DMS 273 (cell line): ENCODE results near the gene UMODL1.

Source experiments
- DNase-seq: peaks from one replicate; lab custom pipeline; 2025; ENCODE audit not compliant: unreplicated experiment; lab: John Stamatoyannopoulos, UW

The UMODL1 gene, protein sequence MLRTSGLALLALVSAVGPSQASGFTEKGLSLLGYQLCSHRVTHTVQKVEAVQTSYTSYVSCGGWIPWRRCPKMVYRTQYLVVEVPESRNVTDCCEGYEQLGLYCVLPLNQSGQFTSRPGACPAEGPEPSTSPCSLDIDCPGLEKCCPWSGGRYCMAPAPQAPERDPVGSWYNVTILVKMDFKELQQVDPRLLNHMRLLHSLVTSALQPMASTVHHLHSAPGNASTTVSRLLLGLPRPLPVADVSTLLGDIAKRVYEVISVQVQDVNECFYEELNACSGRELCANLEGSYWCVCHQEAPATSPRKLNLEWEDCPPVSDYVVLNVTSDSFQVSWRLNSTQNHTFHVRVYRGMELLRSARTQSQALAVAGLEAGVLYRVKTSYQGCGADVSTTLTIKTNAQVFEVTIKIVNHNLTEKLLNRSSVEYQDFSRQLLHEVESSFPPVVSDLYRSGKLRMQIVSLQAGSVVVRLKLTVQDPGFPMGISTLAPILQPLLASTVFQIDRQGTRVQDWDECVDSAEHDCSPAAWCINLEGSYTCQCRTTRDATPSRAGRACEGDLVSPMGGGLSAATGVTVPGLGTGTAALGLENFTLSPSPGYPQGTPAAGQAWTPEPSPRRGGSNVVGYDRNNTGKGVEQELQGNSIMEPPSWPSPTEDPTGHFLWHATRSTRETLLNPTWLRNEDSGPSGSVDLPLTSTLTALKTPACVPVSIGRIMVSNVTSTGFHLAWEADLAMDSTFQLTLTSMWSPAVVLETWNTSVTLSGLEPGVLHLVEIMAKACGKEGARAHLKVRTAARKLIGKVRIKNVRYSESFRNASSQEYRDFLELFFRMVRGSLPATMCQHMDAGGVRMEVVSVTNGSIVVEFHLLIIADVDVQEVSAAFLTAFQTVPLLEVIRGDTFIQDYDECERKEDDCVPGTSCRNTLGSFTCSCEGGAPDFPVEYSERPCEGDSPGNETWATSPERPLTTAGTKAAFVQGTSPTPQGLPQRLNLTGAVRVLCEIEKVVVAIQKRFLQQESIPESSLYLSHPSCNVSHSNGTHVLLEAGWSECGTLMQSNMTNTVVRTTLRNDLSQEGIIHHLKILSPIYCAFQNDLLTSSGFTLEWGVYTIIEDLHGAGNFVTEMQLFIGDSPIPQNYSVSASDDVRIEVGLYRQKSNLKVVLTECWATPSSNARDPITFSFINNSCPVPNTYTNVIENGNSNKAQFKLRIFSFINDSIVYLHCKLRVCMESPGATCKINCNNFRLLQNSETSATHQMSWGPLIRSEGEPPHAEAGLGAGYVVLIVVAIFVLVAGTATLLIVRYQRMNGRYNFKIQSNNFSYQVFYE

DNA sequence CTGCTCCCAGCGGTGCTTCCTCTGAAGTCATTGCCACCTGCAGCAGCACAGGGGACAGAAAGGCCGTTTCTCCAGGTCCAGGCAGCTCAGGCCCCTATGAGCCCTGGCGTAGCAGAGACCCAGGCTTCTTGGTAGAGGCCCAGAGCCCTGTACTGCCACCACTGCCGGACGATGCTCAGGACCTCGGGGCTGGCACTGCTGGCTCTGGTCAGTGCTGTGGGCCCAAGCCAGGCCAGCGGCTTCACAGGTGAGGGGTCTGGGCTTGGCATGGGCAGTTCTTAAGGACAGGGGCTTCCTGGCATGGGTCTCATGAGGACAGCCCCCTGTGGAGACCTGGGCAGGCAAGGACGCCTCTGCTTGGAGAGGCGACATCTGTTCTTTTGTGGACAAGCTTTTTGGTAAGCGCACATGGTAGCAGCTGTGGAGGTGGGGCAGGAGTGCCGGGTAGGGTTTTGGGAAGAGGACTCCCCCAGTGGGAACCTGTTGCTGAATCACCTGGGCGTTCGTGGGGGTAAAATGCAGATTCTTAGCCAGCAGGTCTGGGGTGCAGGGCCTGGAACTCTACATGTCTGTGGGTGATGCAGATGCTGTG lies at the start of gene UMODL1:
UMODL1 (plus strand) TSS at position 172 of the 592 bp plus-strand sequence; CDS start at position 172, 0 bp downstream.
- peak; percentile 77 for DNase-seq

DNA sequence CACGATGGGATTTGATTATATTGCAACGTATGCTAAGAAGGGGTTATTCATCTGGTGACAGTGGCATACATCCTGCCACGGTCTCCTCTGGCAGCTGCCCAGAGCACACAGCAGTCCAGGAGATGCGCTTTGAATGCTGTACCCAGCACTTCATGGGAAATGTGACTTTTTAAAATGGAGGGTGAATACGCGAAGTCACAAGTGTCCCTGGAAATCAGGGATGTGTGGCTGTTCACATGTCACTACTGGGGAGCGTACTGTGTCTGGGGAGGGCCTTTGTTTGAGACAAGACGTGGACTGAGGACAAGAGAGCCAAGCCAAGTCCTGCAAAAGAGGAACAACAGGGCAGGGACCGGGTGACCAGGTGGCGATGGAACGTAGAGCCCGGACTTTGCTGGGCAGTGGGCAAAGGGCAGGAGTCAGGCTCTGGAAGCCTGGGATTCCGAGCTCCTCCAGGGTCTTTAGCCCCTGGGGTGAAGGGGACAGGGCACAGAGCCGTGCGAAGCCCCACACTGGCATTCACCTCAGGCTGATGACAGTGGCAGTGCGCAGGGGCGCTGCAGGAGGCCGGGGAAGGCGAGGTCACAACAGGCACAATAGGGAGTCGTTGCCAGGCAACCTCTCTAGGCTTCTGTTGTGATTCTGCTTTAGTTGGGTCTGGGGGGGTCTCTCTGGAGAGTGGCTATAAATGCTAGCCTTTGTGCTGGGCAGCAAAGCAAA lies 49.6 kb upstream of the UMODL1 start:
- no peak for DNase-seq

DNA sequence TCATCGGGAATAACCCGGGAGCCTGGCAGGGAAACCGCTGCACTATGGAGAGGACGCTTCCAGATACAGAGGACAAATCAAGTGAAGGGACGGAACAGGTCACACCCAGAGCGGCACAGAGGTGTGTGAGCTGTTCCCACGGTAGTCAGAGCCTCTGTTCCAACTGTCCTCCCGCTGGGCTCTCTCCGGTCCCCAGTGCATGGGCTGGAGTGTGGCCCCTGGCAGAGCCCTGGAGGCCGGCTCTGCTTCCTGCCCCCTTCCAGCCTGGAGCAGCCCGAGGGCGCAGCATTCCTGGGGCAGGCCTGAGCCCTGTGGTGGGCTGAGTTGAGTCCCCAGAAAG lies 49.1 kb upstream of the UMODL1 start:
- no peak for DNase-seq

DNA sequence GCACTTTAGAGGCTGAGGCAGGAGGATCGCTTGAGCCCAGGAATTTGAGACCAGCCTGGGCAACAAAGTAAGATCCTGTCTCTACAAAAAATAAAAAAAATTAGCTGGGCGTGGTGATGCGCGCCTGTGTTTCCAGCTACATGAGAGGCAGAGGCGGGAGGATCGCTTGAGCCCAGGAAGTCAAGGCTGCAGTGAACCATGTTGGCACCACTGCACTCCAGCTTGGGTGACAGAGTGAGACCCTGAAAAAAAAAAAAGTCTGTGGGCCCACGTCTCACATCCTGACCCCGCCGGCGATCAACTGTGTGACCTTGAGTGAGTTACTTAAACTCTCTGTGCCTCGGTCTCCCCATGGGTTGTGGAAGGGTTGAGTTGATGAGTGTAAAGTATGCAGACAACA lies 48.2 kb upstream of the UMODL1 start:
- no peak for DNase-seq

DNA sequence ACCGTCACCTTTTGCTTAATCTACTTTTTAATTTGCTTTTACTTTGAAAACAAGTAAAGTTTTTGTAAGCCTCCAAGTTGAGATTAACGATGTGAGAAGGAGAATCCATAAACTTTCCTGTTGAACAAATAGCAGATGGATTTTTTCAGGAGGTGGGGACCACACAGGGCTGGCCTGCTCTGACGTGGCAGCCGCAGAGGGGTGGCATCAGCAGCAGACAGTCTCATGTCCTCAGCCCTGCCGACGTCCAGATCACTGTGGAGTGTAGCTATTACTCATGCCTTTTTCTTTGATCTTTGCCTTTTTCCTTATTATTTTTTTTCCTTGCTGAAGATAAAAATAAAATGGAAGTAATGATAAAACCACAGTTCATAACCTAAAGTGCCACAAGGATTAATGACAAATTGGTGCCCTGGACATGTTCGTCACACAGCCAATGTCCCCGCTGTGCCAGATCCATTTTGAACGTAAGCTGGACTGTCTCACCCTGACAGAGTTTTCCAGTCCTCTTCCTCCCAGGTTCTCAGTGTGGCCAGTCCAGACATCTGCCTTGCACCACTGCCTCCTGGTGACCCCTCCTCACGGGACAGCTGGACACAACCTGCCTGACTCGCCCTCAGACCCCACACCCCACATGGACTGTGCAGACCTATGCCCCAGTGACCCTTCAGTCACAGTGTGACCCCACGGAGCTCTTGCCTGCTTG lies 45.6 kb upstream of the UMODL1 start:
- no peak for DNase-seq

DNA sequence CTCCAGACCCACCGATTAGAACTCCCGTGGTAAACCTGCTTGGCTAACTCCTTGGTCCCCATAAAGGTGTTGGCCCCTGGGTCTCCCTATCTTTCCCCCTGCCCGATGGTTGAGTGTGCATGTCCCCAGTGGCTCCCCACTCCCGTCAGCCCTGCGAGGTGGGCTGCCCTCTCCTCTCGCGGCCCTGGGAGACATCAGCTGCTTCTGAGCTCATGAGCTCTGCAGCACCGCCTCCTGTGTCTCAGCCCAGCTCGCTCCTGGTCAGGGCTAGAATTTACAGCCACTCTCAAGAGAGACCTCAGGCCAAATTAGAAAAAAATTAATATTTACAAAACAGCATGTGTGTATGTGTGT lies 45.1 kb upstream of the UMODL1 start:
- no peak for DNase-seq

DNA sequence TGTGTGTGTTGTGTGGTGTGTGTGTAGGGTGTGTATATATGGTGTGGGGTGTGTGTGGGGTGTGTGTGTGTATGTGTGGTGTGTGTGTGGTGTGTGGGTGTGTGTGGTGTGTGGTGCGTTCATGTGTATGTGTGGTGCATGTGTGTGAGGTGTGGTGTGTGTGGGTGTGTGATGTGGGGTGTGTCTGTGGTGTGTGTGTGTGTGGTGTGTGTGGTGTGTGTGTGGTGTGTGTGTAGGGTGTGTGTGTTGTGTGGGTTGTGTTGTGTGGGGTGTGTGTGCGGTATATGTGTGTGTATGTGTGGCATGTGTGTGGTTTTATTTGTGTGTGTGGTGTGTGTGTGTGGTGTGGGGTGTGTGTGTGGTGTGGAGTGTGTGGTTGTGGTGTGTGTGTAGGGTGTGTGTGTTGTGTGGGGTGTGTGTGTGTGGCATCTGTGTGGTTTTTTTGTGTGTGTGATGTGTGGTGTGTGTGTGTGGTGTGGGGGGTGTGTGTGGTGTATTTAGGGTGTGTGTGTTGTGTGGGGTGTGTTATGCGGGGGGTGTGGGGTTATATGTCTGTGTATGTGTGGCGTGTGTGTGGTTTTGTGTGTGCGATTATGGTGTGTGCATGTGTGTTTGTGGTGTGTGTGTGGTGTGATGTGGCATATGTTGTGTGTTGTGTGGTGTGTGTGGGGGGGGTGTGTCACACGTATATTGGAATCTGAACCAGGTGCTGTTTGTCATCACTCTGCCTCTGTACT lies 43.9 kb upstream of the UMODL1 start:
- DNase-seq, result no peak

DNA sequence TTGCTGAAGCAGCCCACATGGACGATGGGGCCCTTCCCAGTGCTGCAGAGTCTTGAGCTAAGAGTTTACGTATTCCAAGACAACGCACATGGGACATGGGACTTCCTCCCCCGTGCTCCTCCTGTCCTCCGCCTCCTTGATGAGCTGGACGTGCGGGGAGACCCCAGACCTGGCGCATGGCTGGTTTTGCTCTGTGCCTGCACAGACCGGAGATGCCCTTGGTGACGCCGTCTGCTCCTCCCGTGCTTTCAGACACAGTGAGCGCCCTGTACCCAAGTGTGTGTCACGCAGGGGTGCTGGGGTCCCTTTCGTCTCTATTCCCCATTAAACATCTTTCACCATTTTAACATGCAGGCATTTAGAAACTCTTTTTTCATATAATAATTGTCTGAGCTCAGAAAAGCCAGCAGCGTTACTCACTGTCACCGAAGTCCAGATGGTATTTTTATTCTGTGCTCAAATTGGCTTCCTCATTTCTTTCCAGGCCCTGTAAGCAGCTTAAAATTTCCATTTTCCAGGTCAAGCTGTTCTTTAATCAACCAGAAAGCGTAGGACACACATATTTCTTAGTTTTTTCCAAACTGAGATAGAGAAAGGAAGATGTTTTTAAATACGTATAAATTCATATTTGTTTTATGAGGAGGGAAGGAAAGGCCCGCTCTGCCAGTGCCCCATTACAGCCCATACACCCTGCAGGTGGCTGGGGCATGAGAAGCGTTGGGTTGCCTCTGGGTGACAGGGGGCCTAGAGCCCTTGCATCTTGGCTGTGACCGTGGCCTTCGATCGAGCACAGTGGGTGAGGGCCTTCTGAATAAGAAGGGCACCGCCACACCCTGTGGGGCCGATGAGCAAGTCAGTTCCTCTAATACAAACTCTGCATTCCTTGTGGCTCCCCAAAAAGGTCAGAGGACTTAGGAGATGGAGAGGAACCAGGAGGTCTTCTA lies 43.0 kb upstream of the UMODL1 start:
- DNase-seq, result peak; percentile 60

DNA sequence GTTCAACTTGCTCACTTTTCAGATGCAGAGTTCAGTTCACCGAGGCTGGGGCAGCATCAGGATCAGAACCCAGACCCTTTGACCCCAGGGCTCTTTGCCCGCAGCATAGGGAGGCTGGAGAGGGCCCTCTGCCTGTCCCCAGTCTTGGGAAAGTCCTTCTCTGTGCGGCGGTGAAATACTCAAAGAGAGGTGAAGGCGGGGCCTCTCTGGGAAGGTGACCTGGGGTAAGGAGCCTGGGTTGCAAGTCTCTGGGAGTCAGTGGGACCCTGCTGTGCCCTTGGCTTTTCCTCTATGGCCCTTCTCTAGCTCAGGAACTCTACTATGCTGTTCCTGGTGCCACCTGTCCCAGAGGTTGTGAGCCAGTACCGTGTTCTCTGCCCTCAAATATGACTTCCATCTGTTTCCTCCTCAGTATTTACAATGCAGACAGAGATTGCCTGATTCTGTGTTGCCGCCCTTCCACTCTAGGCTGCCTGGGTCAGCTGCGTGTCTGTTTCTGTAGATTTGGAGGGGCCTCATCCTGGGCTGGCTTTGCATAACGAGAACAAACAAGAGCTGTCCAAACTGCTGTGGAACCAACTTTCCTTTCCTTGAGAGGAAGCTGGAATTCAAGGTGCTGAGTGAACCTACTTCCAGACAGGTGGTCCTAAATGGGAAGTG lies 42.2 kb upstream of the UMODL1 start:
- DNase-seq, result peak; percentile 30

DNA sequence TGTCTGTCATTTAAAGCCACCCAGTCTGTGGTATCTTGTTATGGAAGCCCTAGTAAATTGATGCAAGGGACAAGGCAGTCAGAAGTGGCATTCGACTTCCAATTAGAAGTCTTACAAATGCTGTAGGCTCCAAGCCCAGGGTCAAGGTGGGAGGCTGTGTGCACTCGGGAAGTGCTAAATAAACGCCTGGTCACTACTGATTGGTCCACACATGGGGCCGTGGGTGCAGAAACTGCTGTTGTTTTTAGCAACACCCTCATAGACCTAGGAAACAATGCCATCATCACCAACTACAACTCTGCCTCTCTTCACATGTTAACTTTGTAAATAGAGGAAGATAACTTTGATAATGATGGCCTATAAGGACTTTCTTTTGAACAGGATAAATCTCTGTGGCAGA lies 40.8 kb upstream of the UMODL1 start:
- no peak for DNase-seq

DNA sequence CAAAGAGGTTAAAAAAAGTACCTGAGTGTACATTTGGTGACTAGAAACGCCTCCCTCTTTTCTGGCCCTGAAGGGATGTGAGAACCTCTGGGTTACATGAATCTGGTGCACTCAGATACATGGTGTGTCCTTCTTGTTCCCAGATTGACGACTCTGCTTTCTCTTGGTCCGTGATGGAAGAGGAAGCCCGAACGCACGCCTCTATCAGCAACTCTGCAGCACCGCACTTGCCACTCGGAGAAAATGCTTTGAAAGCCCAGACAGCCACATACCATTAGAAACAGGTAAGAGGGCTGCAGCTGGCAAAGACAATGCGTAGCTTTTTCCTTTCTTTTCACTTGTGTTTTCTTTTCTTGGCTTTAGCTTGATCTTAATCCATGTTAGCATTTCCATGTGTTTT lies 39.9 kb upstream of the UMODL1 start:
- no peak for DNase-seq

DNA sequence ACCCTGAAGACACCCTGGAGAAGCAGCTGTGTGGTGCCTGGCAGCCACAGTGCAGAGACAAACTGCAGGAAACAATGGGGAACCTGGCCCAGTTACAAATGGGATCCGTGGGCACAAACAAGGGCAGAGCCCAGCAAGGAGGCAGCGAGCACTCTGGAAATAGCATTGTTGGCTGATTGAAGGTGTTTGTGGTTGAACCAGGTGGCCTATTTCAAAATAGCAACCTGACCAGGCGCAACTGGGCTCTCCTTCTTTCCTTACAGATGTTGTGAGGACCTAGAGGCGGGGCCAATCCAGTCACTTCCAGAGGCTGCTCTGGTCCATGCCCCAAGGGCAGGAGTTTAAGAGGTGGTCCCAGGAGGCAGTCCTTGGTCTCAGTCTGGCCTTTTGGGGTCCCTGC lies 39.3 kb upstream of the UMODL1 start:
- no peak for DNase-seq

DNA sequence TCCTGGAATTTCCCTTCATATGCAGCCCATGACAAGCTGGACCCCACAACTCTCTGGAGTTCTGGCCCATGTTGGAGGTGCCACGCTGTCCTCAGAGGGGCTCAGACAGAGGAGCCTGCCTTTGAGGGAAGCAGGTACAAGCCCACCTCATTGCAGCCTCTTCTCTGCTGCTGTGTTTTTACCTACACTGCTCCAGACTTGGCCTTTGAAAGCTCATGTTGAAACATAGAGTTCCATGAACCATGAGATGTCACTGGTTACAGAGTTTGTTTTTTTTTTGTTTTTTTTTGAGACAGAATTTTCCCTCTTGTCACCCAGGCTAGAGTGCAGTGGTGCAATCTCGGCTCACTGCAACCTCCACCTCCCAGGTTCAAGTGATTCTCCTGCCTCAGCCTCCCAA lies 38.9 kb upstream of the UMODL1 start:
- DNase-seq, result no peak

DNA sequence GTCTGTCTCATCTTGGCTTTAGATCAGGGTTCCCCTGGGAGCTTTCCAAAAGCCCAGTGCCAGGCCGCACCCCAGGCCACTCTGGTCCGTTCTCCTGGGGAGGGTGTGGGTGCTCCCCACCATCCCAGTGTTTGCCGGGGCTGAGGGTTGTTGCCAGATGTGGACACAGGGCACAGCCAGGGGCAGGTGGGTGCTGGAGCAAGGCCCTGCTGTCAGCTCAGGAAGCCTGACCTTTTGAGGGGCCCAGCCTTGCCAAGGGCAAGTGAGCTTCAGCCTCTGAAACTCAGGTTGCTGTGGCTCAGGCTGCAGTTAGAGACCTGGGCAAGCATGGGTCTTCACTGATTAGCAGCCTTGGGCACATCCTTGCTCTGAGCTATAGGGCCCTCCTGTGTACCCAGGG lies 38.1 kb upstream of the UMODL1 start:
- no peak for DNase-seq

DNA sequence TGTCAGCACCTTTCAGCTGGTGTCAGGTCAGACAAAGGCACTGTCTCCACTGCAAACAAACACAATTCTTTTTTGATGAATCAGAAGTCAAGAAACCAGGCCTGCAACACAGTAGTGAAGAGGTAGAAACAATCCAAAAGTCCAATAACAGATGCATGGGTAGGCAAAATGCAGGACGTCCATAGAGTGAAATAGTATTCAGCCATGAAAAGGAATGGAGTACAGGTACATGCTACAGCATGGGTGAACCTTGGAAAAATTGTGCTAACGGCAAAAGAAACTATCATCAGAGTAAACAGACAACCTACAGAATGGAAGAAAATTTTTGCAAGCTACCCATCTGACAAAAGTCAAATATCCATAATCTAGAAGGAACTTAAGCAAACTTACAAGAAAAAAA lies 34.8 kb upstream of the UMODL1 start:
- no peak for DNase-seq

DNA sequence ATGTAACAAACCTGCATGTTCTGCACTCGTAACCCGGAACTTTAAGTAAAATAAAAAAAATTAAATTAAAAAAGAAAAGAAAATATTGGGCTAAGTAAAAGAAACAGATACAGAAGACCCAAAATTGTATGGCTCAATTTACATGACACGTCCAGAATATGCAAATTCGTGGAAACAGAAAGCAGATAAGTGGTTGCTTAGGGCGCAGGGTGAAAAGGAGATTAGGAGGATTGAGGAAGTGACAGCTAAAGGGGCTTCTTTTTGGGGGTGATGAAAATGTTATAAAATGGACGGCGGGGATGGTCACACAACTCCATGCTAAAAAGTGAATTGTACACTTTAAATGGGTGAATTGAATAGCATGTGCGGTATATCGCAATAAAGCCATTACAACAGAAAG lies 33.6 kb upstream of the UMODL1 start:
- no peak for DNase-seq

DNA sequence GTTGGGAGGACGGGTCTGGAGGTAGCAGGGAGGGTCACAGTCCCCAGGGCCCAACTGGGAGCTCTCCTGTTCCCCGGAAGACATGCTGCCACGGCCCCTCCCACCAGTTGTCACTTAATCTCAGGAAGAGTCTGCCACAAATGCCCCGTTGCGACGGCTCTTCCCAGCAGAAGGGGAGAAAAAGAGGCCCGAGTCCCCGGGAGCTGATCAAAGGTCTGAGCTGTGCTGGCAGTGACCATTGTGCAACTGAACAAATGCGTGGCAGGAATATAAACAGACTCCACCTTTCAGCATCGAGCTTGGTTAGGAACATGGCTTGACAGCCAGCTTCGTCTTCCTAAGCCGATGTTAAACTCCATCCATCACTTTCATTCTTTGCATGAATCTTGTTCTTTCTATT lies 33.2 kb upstream of the UMODL1 start:
- DNase-seq, result no peak

DNA sequence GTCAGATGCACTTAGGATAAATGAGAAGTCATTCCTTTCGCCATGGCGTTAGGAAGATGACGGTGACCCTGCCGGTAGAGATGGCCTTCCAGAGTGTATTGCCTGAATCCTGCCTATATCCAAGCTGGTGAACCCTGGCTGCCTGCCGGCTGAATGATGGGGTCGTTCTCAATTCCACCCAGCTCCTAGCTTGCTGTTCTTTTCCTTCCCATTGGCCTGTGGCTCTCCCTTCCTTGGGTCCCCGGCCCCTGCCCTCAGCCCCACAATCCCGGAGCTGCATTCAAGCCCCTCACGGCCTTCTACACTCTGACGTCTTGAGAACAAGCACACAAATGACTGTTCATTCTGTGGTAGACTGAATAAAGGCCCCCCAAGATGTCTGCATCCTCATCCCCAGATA lies 32.7 kb upstream of the UMODL1 start:
- no peak for DNase-seq
